KOPT-K1 (cell line): ENCODE results near the gene SERPINF2.
"Not testable (repeated sequence)": the region's sequence is repeated elsewhere in the genome, so short reads cannot be mapped to it uniquely, and the experiment has no call there.

Experiments
- H3K27ac ChIP-seq: fragments of 200-600 bp; sonication (generic); 2 replicates; pipeline ENCODE4 v1.5.1; 2016; ENCODE audit warnings: antibody characterized with exemption, mild to moderate bottlenecking, low read depth, low read length; ENCODE audit not compliant: poor library complexity, severe bottlenecking
- H3K36me3 ChIP-seq: fragments of 200-600 bp; sonication (generic); 2 replicates; pipeline ENCODE4 v1.5.1; 2017; ENCODE audit warnings: antibody characterized with exemption, mild to moderate bottlenecking, low read length, moderate library complexity; ENCODE audit not compliant: insufficient read depth
- H3K9me3 ChIP-seq: fragments of 200-600 bp; sonication (generic); 2 replicates; pipeline ENCODE4 v1.5.1; 2017; ENCODE audit warnings: antibody characterized with exemption, low read length, mild to moderate bottlenecking; ENCODE audit not compliant: insufficient read depth, poor library complexity, severe bottlenecking

The SERPINF2 gene

DNA sequence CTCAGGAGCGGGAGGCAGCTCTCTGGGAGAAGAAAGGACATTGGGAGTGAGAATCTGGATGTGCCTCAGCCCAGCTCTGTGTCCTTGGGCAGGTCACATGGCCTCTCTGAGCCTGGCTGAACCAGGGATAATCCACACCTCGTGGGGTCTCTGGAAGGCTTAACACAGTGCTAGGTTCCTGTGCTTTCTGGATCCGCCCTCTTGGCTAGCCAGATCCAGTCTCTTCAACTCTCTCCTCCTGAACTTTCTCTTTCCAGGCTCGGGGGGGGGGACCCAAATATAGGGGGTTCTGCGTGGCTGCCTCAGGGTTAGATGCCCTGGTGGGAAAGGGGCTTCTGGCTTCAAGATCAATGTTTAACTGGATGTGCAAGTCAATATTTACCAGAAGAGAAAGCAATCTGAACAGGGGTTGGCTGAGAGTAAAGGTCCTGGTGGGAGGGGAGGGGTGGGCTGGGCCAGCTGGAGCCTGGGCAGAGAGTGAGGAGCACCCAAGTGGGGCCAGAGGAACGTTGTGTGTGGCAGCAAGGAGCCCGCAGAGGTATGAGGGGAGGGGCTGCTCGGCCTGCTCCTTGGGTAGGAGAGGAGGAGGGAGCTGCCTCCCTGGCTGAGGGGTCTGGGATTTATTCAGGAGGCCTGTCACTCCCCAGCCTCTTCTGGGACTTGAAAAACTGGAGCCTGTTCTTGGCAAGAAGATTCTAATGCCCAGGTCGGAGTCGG is at the start of gene SERPINF2:
SERPINF2 (plus strand) TSS at position 501 of the 717 bp plus-strand sequence. CDS start 2,125 bp downstream, outside the sequence.
- 0 out of 2 replicates have a peak, but pooled peaks cover 2% of the 10 kb centered on the region for H3K36me3 ChIP-seq
- no peak within 1 kb of the TSS for H3K27ac ChIP-seq
- H3K9me3 ChIP-seq: no peaks in the 10 kb centered on the region

DNA sequence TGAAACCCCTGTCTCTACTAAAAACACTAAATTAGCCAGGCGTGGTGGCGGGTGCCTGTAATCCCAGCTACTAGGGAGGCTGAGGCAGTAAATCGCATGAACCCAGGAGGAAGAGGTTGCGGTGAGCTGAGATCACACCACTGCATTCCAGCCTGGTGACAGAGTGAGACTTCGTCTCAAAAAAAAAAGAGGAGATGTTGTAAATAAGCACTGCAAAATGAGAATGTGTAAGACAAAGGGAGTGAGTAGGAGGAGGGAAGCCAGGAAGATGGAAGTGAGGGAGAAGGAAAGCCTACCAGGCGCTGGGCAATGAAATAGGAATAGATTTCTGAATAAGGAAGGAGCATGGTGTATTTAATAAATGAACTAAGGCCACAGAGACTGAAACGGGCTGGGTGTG is 49.3 kb upstream of the SERPINF2 start:
- H3K36me3 ChIP-seq: no peaks in the 10 kb centered on the region
- no peak overlapping the region for H3K27ac ChIP-seq
- H3K9me3 ChIP-seq: no peaks in the 10 kb centered on the region

DNA sequence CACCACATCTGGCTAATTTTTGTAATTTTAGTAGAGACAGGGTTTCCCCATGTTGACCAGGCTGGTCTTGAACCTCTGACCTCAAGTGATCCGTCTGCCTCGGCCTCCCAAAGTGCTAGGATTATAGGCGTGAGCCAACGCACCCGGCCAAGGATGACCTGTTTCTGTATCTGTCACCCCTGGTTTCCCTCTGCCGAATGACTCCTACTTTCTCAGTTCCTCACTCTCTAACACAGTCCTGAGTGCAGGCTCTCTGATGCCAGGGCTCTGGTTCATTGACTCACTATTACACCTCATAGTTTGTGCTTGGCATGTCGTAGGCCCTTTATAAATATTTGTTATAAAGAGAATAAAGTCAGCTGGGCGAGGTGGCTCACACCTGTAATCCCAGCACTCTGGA is 47.3 kb upstream of the SERPINF2 start:
- Histone ChIP-seq H3K27ac (no peak overlapping the region), H3K36me3 (no peaks in the 10 kb centered on the region), H3K9me3 (no peaks in the 10 kb centered on the region)

DNA sequence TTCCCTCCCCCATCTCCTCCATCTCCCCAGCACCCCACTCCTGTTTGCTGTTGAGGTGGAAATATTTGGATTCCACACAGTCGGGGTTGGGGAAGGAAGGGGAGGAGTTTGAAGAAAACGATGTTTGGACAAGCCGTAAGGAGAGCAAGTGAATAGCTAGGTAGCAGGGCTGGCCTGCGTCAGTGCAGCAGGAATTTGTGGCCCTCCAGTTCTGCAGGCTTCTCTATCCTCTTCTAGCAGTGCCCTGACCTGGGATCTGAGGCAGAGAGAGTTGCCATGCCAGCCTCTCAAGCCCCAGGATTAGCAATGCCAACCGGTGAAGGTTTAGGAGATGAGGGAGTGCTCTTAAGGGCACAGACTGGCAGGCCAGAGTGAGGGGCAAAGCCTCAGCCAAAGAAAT is 45.0 kb upstream of the SERPINF2 start:
- no peaks in the 10 kb centered on the region for H3K9me3 ChIP-seq
- H3K36me3 ChIP-seq: no peaks in the 10 kb centered on the region
- H3K27ac ChIP-seq: no peak overlapping the region

DNA sequence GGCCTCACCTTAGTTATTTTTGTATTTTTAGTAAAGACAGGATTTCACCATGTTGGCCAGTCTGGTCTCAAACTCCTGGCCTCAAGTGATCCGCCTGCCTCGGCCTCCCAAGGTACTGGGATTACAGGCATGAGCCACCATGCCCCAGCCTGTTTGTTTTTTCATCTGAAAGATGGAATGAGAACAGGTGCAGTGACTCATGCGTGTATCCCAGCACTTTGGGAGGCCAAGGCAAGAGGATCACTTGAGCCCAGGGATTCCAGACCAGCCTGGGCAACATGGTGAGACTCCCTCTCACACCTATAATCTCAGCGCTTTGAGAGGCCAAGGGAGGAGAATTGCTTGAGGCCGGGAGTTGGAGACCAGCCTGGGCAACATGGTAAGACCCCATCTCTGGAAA is 42.8 kb upstream of the SERPINF2 start:
- not testable (repeated sequence) for H3K27ac ChIP-seq, H3K9me3 ChIP-seq, H3K36me3 ChIP-seq

DNA sequence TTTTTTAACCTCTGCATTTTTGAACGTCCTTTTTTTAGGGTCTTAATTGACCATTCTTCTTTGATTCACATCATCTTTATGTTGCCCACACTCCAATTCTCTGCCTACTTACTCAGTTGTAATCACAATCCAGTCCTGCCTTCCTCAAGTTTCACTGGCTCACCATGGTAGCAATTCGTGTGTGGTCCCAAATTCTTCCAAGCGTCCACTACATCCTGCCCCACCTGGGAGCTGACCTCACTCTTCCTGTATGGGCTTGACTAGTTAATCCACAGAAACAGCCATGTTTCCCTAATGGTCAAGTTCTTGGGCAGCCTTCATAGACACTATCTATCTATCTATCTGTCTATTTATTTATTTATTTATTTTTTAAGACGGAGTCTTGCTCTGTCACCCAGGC is 39.6 kb upstream of the SERPINF2 start:
- Histone ChIP-seq H3K36me3 (no peaks in the 10 kb centered on the region), H3K9me3 (no peaks in the 10 kb centered on the region), H3K27ac (no peak overlapping the region)

DNA sequence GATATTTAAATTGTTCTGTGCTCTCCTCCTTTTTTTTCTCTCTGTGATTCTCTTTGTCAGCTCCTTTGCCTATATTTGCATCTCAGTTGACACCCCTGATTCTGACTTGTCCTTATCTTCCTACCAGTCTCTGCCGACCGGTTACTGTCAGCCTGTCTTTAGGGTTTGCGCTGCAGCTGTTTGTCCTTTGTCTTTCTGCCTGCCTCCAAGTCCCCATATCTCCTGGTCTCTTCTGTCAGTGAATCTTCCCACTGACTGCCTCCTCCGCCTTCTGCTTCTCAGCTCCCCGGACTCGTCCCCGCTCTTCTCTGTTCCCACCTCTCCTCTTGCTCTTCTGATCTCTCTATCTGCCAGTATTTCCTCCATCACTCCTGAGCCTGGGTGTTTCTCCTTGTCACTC is 37.7 kb upstream of the SERPINF2 start:
- Histone ChIP-seq H3K36me3 (no peaks in the 10 kb centered on the region), H3K27ac (no peak overlapping the region), H3K9me3 (no peaks in the 10 kb centered on the region)

DNA sequence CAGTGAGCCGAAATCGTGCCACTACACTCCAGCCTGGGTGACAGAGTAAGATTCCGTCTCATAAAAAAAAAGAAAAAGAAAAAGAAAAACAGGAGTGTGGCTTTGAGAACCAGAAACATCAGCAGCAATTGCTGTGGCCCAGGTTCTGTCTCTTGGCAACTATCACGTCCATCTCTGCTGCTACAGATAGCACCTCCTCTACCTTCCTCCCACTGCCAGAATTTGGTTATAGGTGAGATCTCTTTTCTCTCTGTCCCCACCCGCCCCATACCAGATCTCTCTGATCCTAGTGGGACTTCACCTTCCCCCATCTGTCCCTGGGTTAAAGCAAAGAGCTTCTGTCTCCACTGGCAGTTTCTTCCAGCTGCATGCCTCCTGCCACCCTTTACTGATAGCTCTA is 35.6 kb upstream of the SERPINF2 start:
- Histone ChIP-seq H3K9me3 (no peaks in the 10 kb centered on the region), H3K36me3 (no peaks in the 10 kb centered on the region)

DNA sequence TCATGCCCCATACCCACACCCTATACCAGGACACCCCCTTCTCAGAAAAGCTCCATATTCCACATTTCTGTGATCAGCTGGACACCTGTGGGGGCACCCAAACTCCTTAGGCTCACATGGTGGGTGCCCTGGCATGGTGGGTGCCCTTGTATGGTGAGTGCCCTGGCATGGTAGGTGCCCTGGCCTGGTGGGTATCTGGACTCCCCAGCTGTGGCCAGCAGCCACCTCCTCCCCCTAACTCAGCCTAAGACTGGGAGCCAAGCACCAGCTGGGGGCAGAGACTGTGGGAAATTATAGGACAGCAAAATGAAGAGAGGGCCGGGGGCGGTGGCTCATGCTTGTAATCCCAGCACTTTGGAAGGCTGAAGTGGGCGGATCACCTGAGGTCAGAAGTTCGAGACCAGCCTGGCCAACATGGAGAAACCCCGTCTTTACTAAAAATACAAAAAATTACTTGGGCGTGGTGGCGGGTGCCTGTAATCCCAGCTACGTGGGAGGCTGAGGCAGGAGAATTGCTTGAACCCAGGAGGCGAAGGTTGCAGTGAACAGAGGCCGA is 33.8 kb upstream of the SERPINF2 start:
- H3K9me3 ChIP-seq, H3K27ac ChIP-seq, H3K36me3 ChIP-seq: not testable (repeated sequence)

More for the DNA sequence above, 35.6 kb upstream of the SERPINF2 start:
- no peak overlapping the region for H3K27ac ChIP-seq

DNA sequence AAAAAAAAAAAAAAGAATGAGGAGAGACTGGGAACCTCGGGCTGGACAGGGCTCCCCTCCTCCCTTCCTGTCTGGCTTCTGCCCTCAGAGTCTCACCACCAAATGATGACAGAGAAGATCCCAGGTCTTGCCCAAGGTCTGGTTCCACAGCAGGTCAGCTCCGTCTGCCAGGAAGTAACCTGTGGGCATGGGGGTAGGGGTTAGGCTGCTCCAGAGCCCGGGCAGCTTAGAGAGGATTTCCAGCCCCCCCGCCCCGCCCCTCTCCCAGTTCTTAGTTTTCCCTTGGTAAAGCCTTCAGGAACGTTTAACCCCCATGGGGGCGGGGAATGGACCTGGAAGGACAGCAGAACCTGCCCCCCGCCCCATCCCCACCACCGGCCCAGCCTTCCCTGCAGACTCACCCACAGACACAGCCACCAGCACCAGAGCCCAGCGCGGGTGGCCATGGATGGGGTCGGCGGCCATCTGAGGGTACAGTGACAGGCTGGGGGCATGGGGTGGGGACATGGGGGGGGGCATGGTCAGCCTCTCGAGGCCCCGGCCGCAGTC is 33.2 kb upstream of the SERPINF2 start:
- H3K36me3 ChIP-seq: no peaks in the 10 kb centered on the region
- H3K27ac ChIP-seq: no peak overlapping the region
- H3K9me3 ChIP-seq: no peaks in the 10 kb centered on the region

DNA sequence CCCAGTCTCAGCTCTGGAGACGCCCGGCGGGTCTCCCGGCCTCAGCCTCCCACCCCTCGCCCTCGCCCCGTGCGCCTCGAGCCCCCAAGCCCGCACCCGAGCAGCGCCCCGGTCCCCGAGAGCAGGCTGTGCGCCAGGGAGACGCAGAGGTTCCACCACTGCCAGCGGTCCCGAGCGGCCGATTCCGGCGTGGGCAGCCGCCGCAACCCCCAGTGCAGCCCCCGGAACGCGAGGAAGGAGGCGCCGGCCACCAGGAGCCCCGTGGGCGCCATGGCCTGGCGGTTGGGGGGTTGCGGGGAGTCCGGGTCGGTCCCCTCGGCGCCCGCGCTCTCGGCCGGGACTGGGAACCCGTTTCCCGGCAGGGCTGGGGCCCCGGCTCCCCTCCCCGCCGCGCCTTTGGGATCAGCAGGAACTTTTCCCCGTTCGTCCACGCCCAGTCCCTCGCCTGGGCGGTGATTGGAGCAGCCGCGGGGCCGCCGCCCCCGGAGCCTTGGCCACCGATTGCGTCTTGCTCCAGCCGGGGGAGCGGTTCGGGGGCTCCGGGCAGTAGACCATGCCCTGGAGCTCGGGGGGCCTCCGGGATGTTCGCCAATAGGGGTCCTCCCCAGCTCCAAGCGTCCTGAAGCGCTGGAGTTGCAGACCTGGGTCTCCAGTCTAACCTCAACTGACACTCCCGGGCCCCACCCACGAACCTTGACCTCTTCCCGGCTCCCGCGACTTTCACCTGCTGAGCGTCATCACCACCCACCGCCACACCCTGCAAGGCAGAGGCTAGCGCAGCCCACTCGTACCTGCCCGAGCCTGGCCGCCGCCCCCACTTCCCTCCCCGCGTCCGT is 32.5 kb upstream of the SERPINF2 start, which contains the start of gene TLCD2:
TLCD2 (minus strand) TSS at position 407 of the 836 bp plus-strand sequence; CDS start at position 272, 135 bp downstream.
- Histone ChIP-seq H3K27ac (no peak within 1 kb of the TSS), H3K36me3 (no peaks in the 10 kb centered on the region), H3K9me3 (no peaks in the 10 kb centered on the region)

DNA sequence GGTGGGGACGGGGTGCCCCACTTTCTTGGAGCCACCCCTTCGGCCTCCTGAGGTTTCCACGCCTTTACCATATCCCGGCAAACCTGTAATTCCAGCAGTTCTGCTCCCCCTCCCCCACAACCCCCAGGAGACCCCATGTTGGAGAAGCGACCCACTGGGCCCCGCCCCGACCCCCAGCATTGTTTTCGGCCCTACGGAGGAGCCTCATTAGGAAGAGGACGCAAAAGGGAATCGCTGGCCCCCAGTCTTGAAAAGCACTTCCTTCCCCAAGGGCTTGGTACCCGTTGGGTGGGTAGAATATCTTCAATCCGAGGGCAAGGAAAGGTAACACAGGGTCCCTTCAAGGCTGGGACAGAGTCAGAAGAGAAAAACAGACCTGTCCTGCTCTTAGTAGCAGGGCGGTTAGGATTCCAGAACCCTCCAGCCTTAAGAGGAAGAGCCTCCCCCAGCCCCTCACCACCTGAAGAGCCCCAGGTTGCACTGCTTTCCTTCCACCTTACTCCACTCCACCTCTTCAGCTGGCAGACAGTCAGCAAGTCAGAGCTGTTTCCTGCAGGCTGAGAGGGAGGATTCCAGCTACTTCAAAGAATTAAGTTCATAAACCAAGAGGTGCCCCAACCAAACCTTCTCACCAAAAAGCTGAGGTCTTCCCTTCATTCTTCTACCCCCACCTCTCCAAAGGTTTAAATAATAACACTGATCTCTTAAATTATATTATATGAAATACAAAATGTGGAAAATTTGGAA is 31.7 kb upstream of the SERPINF2 start:
- no peaks in the 10 kb centered on the region for H3K9me3 ChIP-seq
- H3K36me3 ChIP-seq: no peaks in the 10 kb centered on the region
- no peak overlapping the region for H3K27ac ChIP-seq

DNA sequence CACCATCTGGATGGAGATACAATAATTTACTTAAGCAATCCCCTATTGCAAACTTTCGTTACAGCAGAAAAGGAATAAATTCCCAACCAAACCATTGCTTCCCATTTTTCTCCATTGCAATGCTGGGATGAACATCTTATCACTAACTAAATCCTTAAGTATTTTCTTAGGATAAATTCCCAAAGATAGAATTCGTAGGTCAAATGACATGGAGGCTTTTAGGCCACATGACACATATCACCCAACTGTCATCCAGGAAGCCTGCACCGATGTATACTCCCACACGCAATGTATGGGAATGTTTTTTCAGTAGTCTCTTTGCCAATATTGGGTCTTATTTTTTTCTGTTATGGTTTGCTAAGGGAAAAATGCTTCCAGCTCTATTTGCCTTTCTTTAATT is 30.9 kb upstream of the SERPINF2 start:
- Histone ChIP-seq H3K27ac (no peak overlapping the region), H3K9me3 (no peaks in the 10 kb centered on the region), H3K36me3 (no peaks in the 10 kb centered on the region)

DNA sequence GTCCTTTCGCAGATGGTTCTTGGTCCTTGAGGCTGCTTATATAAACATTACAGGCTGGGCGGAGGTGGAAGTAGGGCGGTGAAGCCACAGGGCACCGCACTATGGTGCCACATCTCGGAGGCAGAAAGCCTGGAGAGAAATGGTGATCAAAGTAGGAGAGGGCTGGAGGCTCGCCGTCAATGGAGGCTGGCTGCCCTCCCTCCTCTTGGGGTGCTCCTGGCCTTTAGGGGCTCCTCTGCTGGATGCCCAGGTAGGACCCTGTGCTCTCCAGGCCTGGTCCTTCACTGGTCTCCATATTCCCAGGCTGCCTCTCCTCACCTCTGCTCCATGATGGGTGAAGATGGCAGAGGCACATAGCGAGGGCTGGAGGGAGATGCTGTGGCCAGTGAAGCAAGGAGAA is 30.4 kb upstream of the SERPINF2 start:
- no peaks in the 10 kb centered on the region for H3K9me3 ChIP-seq
- no peaks in the 10 kb centered on the region for H3K36me3 ChIP-seq
- H3K27ac ChIP-seq: no peak overlapping the region
